ENCODE results near the gene NEGR1.

- no peak for TF ChIP-seq CTCF (IDR thresholded peaks at IDR 0.05)
- TF ChIP-seq POLR2A (IDR thresholded peaks at IDR 0.05), result no peak
Measured at GRCh38 chr1:72229893-72230292, 52.4 kb downstream of the NEGR1 start.

Measured in gastroesophageal sphincter (tissue), 3 donors.